HG03064 (cell line): ENCODE measurements around the gene SUPT20HL1.
"Not testable (repeated sequence)": the region's sequence is repeated elsewhere in the genome, so short reads cannot be mapped to it uniquely, and the experiment has no call there.

Experiments used
- ATAC-seq: cut with Tn5 transposase; IDR thresholded peaks from one replicate; pipeline ENCODE4 v1.9.1; 2021; ENCODE audit warnings: low read depth; ENCODE audit not compliant: unreplicated experiment

SUPT20HL1 gene

DNA sequence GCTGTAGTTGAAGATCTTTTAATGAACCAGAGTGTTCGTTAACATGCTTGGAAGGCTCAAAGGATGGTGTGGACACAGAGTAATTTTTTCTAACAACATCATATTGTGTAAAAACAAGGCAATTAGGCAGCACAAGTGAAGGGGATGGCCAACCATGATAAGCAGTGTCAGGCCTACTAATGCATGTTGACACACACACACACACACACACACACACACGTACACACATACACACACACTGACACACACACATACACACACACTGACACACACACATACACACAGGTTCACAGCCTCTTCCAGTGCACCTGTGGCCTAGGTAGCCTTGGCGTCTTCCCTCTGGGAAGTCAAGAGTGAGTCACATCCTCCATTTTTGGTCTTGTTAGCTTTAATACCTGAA lies at the start of gene SUPT20HL1:
SUPT20HL1 (plus strand) TSS at position 368 of the 400 bp plus-strand sequence. CDS start 2,122 bp downstream, outside the sequence.
- ATAC-seq, result no peak

DNA sequence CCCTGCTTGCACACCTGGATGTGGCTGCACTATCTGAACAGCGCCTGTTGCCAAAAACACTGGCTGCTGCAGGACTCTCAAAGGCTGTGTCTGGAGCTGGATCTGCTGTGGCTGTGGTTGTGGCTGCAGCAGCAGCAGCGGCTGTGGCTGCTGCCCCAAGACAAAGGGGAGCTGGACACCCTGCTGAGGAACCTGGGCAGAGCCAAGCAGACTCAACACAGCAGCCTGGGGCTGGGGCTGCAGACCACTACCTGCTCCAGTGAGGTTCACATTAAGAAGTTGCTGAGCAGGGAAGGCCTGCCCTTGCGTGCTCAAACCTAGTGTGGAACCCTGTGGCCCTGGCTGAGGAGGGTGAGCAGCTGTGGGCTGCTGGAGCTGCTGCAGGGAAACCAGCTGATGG lies 49.5 kb upstream of the SUPT20HL1 start:
- ATAC-seq, result not testable (repeated sequence)

DNA sequence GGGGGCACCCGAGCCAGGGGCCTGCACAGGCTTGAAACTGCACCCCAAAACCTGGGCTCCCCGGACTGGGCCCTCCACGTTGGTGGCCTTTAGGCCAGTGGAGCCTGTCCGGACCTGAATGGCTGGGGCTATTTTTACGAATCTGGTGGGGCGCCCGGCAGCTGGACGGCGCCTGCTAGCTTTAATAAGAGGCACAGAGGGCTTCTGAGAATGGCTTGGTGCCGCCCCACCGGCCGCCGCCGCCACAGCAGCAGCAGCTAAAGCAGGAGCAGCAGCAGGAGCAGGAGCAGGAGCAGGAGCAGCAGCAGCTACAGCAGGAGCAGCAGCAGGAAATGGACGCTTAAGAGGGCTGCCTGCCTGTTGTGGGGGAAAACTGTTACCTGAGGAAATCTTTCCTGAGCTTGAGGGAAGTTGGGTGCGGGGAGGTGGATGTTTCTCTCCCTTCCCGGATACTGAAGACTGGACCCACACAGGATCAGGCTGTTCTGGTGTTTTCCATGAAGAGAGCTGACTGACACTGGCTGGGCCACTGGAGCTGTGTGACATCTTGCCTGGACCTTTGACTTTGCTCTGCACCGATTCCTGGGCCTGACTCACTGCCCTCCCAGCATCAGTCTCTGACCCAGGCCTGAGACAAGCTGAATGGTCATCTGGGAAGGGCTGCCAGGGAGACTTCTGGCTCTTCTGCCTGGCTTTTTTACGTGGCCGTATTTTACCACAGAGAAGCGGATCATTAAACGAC lies 48.8 kb upstream of the SUPT20HL1 start:
- ATAC-seq, result not testable (repeated sequence)

DNA sequence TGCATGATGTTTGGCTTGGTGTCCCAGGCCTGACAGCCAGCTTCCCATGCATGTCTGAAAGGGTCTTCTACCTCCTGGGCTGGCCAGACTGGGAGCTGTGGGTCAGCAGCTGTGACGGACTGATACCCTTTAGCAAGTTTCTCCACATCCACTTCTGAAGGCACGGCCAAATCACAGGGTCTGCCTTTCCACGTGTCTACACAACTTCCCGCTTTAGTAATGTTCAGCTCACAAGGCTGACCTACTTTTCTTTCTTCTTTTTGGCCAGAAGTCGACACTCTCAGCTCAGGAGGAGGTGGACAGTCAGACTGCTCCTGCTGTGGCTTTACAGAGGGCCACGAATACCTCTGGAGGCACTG lies 48.2 kb upstream of the SUPT20HL1 start:
- not testable (repeated sequence) for ATAC-seq

DNA sequence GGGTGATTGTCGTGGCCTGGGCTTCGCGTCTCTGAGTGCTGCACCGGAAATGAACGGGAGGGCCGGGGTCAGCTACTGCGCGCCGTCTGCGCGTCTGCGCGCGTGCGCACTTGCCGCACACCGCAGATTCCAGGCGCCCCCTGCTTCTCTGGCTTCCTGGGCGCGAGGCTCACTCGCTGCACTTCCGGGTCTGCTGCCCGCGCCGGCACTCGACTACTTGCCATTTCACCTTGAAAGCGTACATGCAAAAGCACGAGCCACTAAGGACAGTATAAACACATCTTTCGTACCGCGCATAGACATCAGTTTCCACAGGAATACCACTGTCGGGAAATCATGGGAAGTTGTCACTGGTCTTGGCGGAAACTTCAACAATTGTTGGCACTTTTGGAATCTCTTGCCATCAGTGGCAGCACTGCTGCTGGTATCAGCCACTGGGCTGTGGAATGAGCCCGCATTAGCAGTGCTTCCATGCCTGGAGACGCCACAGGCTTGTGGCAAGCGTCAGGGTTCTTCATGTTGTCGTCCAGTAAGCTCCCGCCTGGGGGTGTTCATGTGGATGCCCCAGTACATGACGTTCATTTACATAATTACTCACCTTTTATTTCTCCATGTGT lies 46.3 kb upstream of the SUPT20HL1 start, which contains the start of gene SUPT20HL2:
SUPT20HL2 (minus strand) TSS at position 51 of the 617 bp plus-strand sequence. CDS start 754 bp downstream, outside the sequence.
- no peak for ATAC-seq

DNA sequence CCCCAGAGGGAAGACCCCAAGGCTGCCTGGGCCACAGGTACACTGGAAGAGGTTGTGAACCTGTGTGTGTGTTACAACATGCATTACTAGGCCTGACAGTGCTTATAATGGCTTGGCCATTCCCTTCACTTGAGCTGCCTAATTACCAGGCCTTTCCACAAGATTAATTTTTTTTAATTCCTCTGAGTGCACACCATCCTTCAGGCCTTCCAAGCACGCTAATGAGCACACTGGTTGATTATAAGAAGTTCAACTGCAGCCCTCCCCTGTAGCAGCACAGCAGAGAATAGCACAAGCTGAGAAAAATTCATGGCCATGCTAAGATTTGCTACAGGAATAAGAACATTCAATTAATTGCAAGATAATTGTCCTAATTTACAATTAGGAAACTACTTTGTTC lies 44.3 kb upstream of the SUPT20HL1 start:
- no peak for ATAC-seq

DNA sequence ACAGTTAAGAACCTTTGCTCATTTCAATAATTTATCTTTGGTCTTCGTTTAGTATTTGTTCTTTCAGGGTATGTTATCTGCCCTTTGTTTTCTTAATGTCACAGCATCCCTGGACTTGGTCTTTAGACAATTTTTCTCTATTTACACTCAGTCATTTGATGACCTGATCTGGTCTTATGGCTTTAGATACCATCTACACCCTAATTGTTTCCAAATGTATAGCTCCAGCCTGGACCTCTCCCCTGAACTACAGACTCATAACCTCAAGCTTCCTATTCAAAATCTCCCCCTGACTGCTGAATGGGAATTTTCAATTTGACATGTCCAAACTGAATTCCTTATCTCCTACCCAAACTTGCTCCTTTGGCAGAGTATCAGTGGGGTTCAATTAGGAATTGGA lies 42.9 kb upstream of the SUPT20HL1 start:
- no peak for ATAC-seq

DNA sequence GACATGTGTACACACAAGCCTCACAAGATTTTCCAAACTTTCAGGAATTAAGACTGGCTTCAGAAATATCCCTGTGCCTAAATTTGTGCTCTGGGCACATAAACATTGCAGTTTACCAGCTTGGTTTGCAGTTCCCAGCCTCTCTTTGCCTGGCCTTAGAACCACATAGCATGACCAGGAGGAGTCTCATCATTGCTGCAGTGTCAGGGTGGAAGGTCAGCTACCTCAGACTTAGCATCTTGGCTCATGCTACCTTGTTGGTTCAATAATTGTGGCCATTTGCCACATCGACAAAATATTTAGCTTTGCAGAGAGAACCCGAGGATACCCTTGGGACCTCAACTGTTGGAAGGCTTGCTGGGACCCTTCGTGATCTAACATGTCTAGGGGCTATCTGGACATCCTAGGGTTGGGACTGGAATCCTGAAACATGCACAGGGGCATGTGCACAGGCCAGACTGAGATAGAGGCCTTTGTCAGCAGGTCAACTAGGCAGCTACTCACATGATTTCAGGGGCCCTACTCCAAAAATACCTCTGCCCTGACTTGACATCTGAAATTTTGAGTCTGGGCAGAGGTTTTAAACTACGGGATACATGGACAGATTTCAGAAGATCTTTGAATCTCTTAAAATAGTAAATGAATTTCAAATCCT lies 38.6 kb upstream of the SUPT20HL1 start:
- ATAC-seq, result no peak

DNA sequence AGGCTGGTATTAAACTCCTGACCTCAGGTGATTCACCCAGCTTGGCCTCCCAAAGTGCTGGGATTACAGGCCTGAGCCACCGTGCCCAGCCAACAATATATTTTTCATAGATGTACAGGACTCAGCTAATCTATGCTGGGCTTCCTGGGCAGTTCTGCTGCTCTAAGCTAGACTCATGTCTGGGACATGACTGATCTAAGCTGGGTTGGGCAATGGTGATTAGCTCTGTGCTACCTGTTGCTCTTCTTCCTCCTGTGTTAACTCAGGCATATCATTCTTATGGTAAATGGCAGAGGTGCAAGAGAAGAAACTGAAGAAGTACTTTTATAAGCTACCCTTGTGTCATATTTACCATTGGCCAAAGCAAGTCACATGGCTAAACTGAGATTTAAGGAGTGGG lies 35.2 kb upstream of the SUPT20HL1 start:
- no peak for ATAC-seq

DNA sequence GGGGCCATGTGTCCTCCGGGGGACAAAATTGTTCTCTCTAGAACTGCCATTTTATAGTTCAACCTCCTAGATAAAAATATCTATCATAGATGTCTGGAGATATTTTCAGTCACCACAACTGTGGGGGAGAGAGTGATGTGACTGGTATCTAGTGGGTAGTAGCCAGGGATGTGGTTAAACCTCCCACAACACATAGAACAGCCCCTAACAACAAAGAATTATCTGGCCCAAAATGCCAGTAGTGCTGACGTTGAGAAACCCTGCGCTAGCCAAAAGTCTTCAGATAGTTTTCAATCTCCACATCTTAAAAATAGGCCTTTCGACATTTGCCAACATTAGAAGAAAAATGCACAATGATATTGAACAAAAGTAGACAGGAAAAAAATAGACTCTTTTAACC lies 27.6 kb upstream of the SUPT20HL1 start:
- no peak for ATAC-seq

DNA sequence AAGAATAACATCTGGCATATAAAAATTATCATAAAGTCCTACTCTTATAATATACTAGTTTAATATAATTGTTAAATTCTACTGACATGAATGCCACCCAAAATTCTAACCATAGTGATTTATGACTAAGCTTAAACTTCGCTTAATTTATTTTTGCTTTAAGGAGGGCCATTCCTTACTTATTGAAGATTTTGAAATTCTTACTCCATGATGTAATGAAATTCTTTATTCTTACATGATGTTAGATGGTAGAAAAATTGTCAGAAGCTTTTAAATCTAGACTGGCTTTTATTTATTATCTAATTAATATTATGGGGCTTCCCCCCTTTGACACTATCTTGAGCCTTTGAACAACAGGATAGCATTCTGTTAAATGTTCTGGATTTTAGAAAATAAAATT lies 27.1 kb upstream of the SUPT20HL1 start:
- no peak for ATAC-seq

DNA sequence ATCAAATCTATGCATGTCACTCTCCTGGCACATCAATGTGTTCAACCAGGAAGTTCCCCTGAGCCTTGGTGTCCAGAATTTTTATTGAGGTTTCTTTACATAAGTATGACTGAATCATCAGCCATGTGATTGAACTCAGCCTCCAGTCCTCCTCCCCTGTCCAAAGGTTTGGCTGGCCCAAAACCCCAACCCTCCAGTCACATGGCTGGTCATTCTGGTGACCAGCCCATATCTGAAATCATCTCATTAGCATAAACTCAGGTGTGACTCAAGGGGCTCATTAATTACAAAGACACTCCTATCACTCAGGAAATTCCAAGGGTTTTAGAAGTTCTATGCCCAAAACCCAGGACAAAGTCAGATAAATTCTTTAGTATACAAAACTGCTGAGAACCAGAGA lies 26.0 kb upstream of the SUPT20HL1 start:
- ATAC-seq, result no peak

DNA sequence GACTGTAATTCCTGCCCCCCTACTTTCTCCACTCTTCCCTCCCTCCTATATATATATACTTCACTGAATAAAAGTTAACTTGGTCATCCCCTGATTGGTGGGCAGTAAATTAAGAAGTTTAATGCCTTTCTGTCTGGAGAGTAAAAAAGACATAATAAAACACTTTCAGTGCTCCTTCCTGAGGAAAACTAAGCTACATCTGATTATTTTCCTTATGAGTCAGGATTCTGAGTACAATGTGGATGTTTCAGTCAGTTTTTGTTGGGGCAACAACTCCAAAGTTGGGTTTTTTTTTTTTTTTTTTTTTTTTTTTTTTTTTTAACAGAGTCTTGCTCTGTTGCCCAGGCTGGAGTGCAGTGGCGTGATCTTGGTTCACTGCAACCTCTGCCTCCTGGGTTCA lies 24.6 kb upstream of the SUPT20HL1 start:
- no peak for ATAC-seq

DNA sequence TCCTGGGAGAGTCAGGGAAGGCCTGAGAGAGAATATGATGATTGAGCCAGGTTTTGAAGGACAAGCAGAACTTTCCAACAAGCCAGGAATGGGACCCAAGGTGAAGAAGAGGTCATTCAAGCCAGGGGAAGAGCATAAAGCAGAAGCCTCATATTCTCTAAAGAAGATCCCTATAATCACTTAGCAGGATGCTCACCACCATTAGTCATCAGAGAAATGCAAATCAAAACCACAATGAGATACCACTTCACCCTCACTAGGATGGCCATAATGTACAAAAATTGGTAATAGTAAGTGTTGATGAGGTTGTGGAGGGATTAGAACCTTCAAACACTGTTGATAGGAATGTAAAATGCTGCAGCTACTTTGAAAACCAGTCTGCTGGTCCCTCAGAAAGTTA lies 20.5 kb upstream of the SUPT20HL1 start:
- ATAC-seq, result no peak

DNA sequence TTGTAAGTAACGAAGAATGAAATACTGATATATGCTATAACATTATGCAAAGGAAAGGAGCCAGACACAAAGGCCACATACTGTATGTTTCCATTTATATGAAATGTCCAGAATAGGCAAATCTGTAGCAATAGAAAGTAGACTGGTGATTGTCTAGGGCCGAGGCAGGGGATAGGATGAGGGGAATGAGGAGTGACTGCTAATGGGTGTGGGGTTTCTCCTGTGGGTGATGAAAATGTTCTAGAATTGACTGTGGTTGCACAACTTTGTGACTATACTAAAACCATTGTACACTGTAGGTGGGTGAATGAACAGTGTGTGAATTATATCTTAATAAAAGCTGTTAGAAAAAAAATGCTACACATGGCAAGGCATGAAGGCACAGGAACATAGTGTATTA lies 19.9 kb upstream of the SUPT20HL1 start:
- no peak for ATAC-seq

DNA sequence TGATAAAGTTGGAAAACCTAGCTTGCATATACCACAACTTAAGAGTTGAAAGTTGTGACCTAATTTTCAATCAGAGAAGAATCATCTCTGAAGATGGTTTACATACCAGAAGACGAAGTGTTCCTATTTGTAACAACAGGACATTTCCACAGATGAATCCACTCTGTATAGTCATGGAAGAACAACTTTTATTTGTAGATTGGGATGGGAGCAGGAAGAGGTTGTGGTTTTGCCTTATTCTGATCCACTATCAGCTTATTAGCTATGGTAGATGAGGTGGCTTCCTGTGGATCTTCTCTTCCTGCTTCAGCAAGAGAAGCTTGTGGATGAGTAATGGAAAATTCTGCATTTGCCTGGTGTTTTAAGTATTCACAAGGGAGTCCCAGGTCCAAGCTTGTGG lies 18.6 kb upstream of the SUPT20HL1 start:
- no peak for ATAC-seq

DNA sequence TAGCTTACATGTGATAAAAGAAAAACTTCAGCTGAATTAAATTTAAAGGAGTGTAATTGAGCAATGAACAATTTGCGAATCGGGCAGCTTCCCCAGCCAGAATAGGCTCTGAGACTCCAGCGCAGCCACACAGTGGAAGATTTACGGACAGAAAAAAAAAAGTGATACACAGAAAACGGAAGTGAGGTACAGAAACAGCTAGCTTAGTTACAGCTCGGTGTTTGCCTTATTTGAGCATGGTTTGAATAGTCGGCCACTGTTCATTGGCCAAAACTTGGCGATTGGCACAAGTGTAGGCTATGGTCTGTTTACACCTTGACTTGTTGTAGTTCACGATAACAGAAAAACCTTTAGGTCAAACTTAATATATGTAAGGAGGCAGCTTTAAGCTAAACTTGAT lies 16.7 kb upstream of the SUPT20HL1 start:
- no peak for ATAC-seq

DNA sequence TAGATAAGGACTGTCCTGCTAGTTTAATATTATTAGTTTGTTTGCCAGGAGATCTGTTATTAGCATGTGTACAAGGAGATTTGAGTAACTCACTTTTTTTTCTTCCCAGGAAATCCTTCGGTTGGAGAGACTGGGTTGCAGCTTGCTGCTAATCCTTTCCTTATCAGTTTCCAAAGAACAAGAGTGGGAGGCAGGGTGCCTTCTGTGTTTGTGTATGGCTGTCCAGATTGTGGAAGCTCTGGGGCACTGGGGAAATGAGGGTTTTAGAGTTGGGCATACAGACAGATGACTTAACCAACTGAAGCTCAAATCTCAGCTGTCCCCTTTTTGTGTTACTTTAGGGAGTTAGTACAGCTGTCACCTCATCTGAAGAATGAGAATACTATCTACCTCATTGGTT lies 12.6 kb upstream of the SUPT20HL1 start:
- no peak for ATAC-seq

DNA sequence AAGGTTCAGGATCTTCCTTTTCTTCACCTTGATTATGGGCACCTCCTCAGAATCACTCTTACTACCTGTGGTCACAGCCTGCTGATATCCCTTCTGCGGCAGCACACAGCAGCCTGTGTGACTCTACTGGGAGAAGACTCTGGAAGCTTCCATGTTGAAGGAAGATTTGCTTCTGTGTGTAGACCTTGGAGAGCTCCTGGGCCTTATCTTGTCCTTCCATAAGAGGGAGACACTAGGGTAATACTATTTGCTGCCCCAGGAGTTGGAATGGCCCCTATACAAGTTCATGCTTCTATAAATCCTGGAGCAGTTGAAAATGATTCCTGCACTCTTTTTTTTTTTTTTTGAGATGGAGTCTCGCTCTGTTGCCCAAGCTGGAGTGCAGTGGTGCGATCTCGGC lies 10.2 kb upstream of the SUPT20HL1 start:
- no peak for ATAC-seq

DNA sequence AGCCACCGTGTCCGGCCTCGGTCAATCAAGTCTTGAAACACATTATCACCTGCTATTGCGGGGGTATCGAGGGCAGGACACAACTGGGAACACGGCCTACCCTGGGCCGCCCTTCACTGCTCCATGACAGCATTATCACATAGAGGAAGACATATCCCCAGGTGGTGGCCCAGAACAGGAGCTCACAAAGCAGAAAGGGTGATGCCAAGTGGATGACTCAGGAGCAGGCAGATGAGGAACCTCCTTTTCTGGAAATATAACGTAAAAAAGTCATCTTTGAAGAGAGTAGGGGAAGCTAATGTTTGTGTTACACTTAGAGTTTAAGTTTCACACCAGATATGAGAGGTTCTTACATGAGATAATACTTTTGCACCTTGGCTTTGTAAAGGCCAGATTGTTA lies 5.3 kb upstream of the SUPT20HL1 start:
- ATAC-seq, result no peak

DNA sequence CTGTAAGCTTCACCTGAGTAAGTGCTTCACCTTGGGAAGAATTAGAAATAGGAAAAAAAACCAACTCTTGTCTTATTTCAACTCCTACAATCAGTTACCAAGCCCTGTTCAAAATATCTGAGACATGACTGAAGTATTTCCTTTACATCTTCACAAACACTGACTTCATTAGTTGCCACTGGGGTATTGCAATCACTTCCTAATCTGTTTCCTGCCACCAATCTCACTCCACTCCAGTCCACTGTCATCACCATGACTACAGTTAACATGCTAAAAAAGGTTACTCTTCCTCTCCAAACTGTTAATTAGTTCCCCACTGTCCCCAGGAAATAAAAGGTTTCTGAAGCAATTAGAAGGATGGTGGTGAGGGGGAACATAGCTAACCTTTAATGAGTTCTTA lies 3.3 kb upstream of the SUPT20HL1 start:
- no peak for ATAC-seq
